Trophoblast cell (in vitro differentiated cells and primary cell): Measurements from ENCODE around the gene C17orf67.

ENCODE experiments used
- DNase-seq, 2 donors: peaks; one replicate each; pipeline ENCODE4 v3.0.0-alpha.2; 2016
- H2AFZ ChIP-seq: 2 replicates; pipeline ENCODE4 v1.6.1; 2013; ENCODE audit warnings: low read length, moderate library complexity, mild to moderate bottlenecking; ENCODE audit not compliant: insufficient read depth, poor library complexity
- H2AK5ac ChIP-seq: 2 replicates; pipeline ENCODE4 v1.6.1; 2013; ENCODE audit warnings: mild to moderate bottlenecking, low read length
- H2BK120ac ChIP-seq: 2 replicates; pipeline ENCODE4 v1.6.1; 2013; ENCODE audit warnings: low read length, mild to moderate bottlenecking, moderate library complexity; ENCODE audit not compliant: insufficient read depth, poor library complexity
- H2BK12ac ChIP-seq: 2 replicates; pipeline ENCODE4 v1.6.1; 2013; ENCODE audit warnings: mild to moderate bottlenecking, low read length, moderate library complexity
- H2BK5ac ChIP-seq: 2 replicates; pipeline ENCODE4 v1.6.1; 2013; ENCODE audit warnings: low read length, low read depth, moderate library complexity, mild to moderate bottlenecking; ENCODE audit not compliant: poor library complexity
- H3K14ac ChIP-seq: 2 replicates; pipeline ENCODE4 v1.6.1; 2013; ENCODE audit warnings: mild to moderate bottlenecking, low read length
- H3K18ac ChIP-seq: 2 replicates; pipeline ENCODE4 v1.6.1; 2013; ENCODE audit warnings: mild to moderate bottlenecking, low read length
- H3K23ac ChIP-seq: 2 replicates; pipeline ENCODE4 v1.6.1; 2013; ENCODE audit warnings: low read length
- H3K27ac ChIP-seq: 2 replicates; pipeline ENCODE4 v1.5.1; 2013; ENCODE audit warnings: low read depth, mild to moderate bottlenecking, inconsistent platforms, low read length, moderate library complexity
- H3K27me3 ChIP-seq: 2 replicates; pipeline ENCODE4 v1.6.1; 2013; ENCODE audit warnings: inconsistent platforms, mild to moderate bottlenecking, low read length, moderate library complexity; ENCODE audit not compliant: insufficient read depth
- H3K36me3 ChIP-seq, 2 experiments: 1 replicate in 1 of 2; 2 replicates in 1 of 2; pipeline ENCODE4 v1.6.1; 2013; ENCODE audit warnings: low read length in 2 of 2, mild to moderate bottlenecking in 2 of 2, moderate library complexity in 1 of 2; ENCODE audit not compliant: insufficient read depth in 2 of 2, control insufficient read depth in 1 of 2
- H3K4ac ChIP-seq: 2 replicates; pipeline ENCODE4 v1.6.1; 2013; ENCODE audit warnings: low read depth, mild to moderate bottlenecking, low read length, moderate library complexity
- H3K4me1 ChIP-seq, 2 experiments: 1 replicate in 1 of 2; 2 replicates in 1 of 2; pipeline ENCODE4 v1.6.1; 2013; ENCODE audit warnings: low read length in 2 of 2, mild to moderate bottlenecking in 2 of 2, moderate library complexity in 1 of 2; ENCODE audit not compliant: insufficient read depth in 2 of 2, control insufficient read depth in 1 of 2
- H3K4me2 ChIP-seq: 2 replicates; pipeline ENCODE4 v1.6.1; 2013; ENCODE audit warnings: inconsistent platforms, mild to moderate bottlenecking, low read length, moderate library complexity
- H3K4me3 ChIP-seq: 2 replicates; pipeline ENCODE4 v1.5.1; 2013; ENCODE audit warnings: mild to moderate bottlenecking, low read depth, low read length, inconsistent platforms
- H3K79me1 ChIP-seq: one replicate; pipeline ENCODE4 v1.6.1; 2013; ENCODE audit warnings: low read length
- H3K79me2 ChIP-seq: 2 replicates; pipeline ENCODE4 v1.6.1; 2013; ENCODE audit warnings: low read length, mild to moderate bottlenecking; ENCODE audit not compliant: control insufficient read depth, insufficient read depth, poor library complexity
- H3K9ac ChIP-seq: 2 replicates; pipeline ENCODE4 v1.6.1; 2013; ENCODE audit warnings: mild to moderate bottlenecking, low read length
- H3K9me3 ChIP-seq: 2 replicates; pipeline ENCODE4 v1.6.1; 2013; ENCODE audit warnings: low read depth, mild to moderate bottlenecking, control low read depth, inconsistent platforms, low read length; ENCODE audit not compliant: insufficient read depth
- H4K12ac ChIP-seq: 2 replicates; pipeline ENCODE4 v1.6.1; 2013; ENCODE audit warnings: low read depth, mild to moderate bottlenecking, low read length, moderate library complexity
- H4K8ac ChIP-seq: 2 replicates; pipeline ENCODE4 v1.6.1; 2013; ENCODE audit warnings: low read depth, mild to moderate bottlenecking, low read length, moderate library complexity
- H4K91ac ChIP-seq: one replicate; pipeline ENCODE4 v1.6.1; 2013; ENCODE audit warnings: low read depth, mild to moderate bottlenecking, low read length, moderate library complexity
- WGBS: extraction: QIAGEN DNeasy Blood & Tissue Kit; methylation state at CpG from one replicate; pipeline ENCODE4 v1.1.7; 2013; ENCODE audit warnings: missing lambda C conversion rate; ENCODE audit not compliant: insufficient read length, insufficient coverage; ENCODE audit errors: extremely low coverage; 5-methylcytosine and 5-hydroxymethylcytosine counted together

C17orf67 gene

GRCh38 chr17:56752263-56752836 is 81.4 kb downstream of the C17orf67 start:
- Histone ChIP-seq H2BK120ac (no peak overlapping the region), H4K91ac (no peak overlapping the region), H3K9ac (no peak overlapping the region), H3K4me1 (peaks cover 12 to 19% of the 10 kb centered on the region in 2 experiments), H4K8ac (no peak overlapping the region), H3K4me3 (no peak overlapping the region), H3K4me2 (no peak overlapping the region), H3K9me3 (no peaks in the 10 kb centered on the region), H3K36me3 (no peaks in the 10 kb centered on the region), H3K79me2 (peaks cover 4% of the 10 kb centered on the region), H3K23ac (no peak overlapping the region), H3K79me1 (peaks cover 21% of the 10 kb centered on the region), H3K27me3 (no peaks in the 10 kb centered on the region), H2AK5ac (no peak overlapping the region), H2AFZ (no peak overlapping the region), H2BK5ac (no peak overlapping the region), H4K12ac (no peak overlapping the region), H2BK12ac (peak overlapping the region; percentile 2), H3K27ac (no peak overlapping the region), H3K4ac (no peak overlapping the region), H3K18ac (no peak overlapping the region), H3K14ac (no peak overlapping the region)
- DNase-seq, result no peak
- WGBS, result no CpG with 5 or more reads among the region's 4 CpGs

- Histone ChIP-seq H2AK5ac (no peak overlapping the region), H3K18ac (no peak overlapping the region), H2BK5ac (no peak overlapping the region), H3K4ac (no peak overlapping the region), H3K23ac (no peak overlapping the region), H3K27me3 (no peaks in the 10 kb centered on the region), H3K79me2 (peaks cover 4% of the 10 kb centered on the region), H2BK12ac (peak overlapping the region; percentile 10), H3K4me1 (peaks cover 12 to 14% of the 10 kb centered on the region in 2 experiments), H2AFZ (no peak overlapping the region), H4K12ac (no peak overlapping the region), H3K9ac (no peak overlapping the region), H4K91ac (no peak overlapping the region), H3K27ac (no peak overlapping the region), H3K9me3 (no peaks in the 10 kb centered on the region), H3K14ac (no peak overlapping the region), H3K36me3 (no peaks in the 10 kb centered on the region), H4K8ac (no peak overlapping the region), H3K4me3 (no peak overlapping the region), H3K4me2 (no peak overlapping the region), H3K79me1 (peaks cover 19% of the 10 kb centered on the region), H2BK120ac (no peak overlapping the region)
- DNase-seq, result no peak
- no CpG with 5 or more reads among the region's 6 CpGs for WGBS
These were observed 82.5 kb downstream of the C17orf67 start for GRCh38 chr17:56751145-56751738.

- no peak overlapping the region for H2AFZ ChIP-seq
- peaks cover 7% of the 10 kb centered on the region for H3K9me3 ChIP-seq
- H3K4me1 ChIP-seq, result no peaks in the 10 kb centered on the region
- H3K27ac ChIP-seq, result no peak overlapping the region
- H3K23ac ChIP-seq, result no peak overlapping the region
- no peaks in the 10 kb centered on the region for H3K79me2 ChIP-seq
- no peak overlapping the region for H3K14ac ChIP-seq
- no peak overlapping the region for H3K9ac ChIP-seq
- no peaks in the 10 kb centered on the region for H3K79me1 ChIP-seq
- H2BK12ac ChIP-seq, result no peak overlapping the region
- no peak overlapping the region for H3K4me2 ChIP-seq
- H3K18ac ChIP-seq, result no peak overlapping the region
- no peak overlapping the region for H3K4ac ChIP-seq
- H4K8ac ChIP-seq, result no peak overlapping the region
- H3K36me3 ChIP-seq, result no peaks in the 10 kb centered on the region
- no peak overlapping the region for H4K12ac ChIP-seq
- no peak overlapping the region for H4K91ac ChIP-seq
- no peaks in the 10 kb centered on the region for H3K27me3 ChIP-seq
- no peak for DNase-seq
- H2AK5ac ChIP-seq, result no peak overlapping the region
- no peak overlapping the region for H2BK5ac ChIP-seq
- no peak overlapping the region for H3K4me3 ChIP-seq
- H2BK120ac ChIP-seq, result no peak overlapping the region
- no CpG with 5 or more reads among the region's 7 CpGs for WGBS
These were observed 89.0 kb downstream of the C17orf67 start for GRCh38 chr17:56744721-56745120.

- H3K36me3 ChIP-seq, result no peaks in the 10 kb centered on the region
- no peak overlapping the region for H3K18ac ChIP-seq
- no peaks in the 10 kb centered on the region for H3K27me3 ChIP-seq
- no peak overlapping the region for H2AFZ ChIP-seq
- no peak overlapping the region for H3K4ac ChIP-seq
- no peak overlapping the region for H3K4me3 ChIP-seq
- no peaks in the 10 kb centered on the region for H3K79me2 ChIP-seq
- no peak overlapping the region for H4K8ac ChIP-seq
- H3K23ac ChIP-seq, result no peak overlapping the region
- H4K91ac ChIP-seq, result no peak overlapping the region
- WGBS, result no CpG with 5 or more reads among the region's 4 CpGs
- H3K79me1 ChIP-seq, result no peaks in the 10 kb centered on the region
- H2AK5ac ChIP-seq, result no peak overlapping the region
- H3K14ac ChIP-seq, result no peak overlapping the region
- no peak overlapping the region for H2BK120ac ChIP-seq
- DNase-seq, result no peak
- H3K4me2 ChIP-seq, result no peak overlapping the region
- no peak overlapping the region for H3K9ac ChIP-seq
- H3K27ac ChIP-seq, result no peak overlapping the region
- no peak overlapping the region for H2BK5ac ChIP-seq
- H3K4me1 ChIP-seq, result no peaks in the 10 kb centered on the region
- H4K12ac ChIP-seq, result no peak overlapping the region
- H3K9me3 ChIP-seq, result peaks cover 7% of the 10 kb centered on the region
- no peak overlapping the region for H2BK12ac ChIP-seq
These were observed 91.1 kb downstream of the C17orf67 start for GRCh38 chr17:56742601-56743000.
